RWPE1 (cell line): ENCODE measurements around the gene HFE.

Source experiments
- CTCF ChIA-PET: fragments of 350-600 bp; sonication (Branson Sonifier 250); formaldehyde crosslinking; extraction: SDS; loops from one replicate; lab custom pipeline; 2021; lab: Yijun Ruan, JAX
- POLR2A ChIA-PET: fragments of 400-600 bp; formaldehyde crosslinking; extraction: SDS; loops from one replicate; lab custom pipeline; 2020; ENCODE audit warnings: antibody characterized with exemption; ENCODE audit not compliant: low non-redundant PET; lab: Yijun Ruan, JAX
- DNase-seq: peaks from one replicate; pipeline ENCODE4 v3.0.0; 2012; ENCODE audit warnings: low spot score
- H3K27ac ChIP-seq: fragments of 450-650 bp; 2 replicates; pipeline ENCODE4 v1.5.1; 2017
- CTCF ChIP-seq: fragments of 450-650 bp; conservative IDR thresholded peaks from 2 replicates; pipeline ENCODE4 v1.5.1; 2017; ENCODE audit warnings: low read depth, mild to moderate bottlenecking

HFE gene

GRCh38 chr6:26086211-26086610 lies 1.0 kb upstream of the HFE start:
- DNase-seq, result no peak
- ChIA-PET POLR2A (no interaction called here), CTCF (interaction anchor here (2.3 kb wide), 1 partner anchor 11 kb away, joined by 11 read pairs; no protein-coding TSS in a partner anchor)
- no peak for TF ChIP-seq CTCF
- H3K27ac ChIP-seq, result no peak overlapping the region

GRCh38 chr6:26088344-26088743 lies 1.1 kb downstream of the HFE start:
- ChIA-PET CTCF (interaction anchor here (0.5 to 2.3 kb wide), 2 partner anchors 9 to 15 kb away, joined by 4 to 11 read pairs; no protein-coding TSS in a partner anchor), POLR2A (no interaction called here)
- DNase-seq, result no peak
- TF ChIP-seq CTCF, result no peak
- no peak overlapping the region for H3K27ac ChIP-seq

GRCh38 chr6:26089272-26089671 lies 2.0 kb downstream of the HFE start:
- ChIA-PET POLR2A (no interaction called here), CTCF (no interaction called here)
- DNase-seq, result no peak
- no peak overlapping the region for H3K27ac ChIP-seq
- no peak for TF ChIP-seq CTCF

- DNase-seq, result no peak
- ChIA-PET CTCF (interaction anchor here (0.7 kb wide), 2 partner anchors 302 to 320 kb away, joined by 3 to 5 read pairs; no protein-coding TSS in a partner anchor), POLR2A (no interaction called here)
- no peak overlapping the region for H3K27ac ChIP-seq
- TF ChIP-seq CTCF, result no peak
Measured at GRCh38 chr6:26092443-26092842, 5.2 kb downstream of the HFE start.

GRCh38 chr6:26094036-26094435 lies 6.8 kb downstream of the HFE start:
- ChIA-PET CTCF (interaction anchor here (0.6 to 1.5 kb wide), 3 partner anchors 8 to 29 kb away, joined by 3 to 5 read pairs (median 3); no protein-coding TSS in a partner anchor), POLR2A (no interaction called here)
- TF ChIP-seq CTCF, result no peak
- no peak overlapping the region for H3K27ac ChIP-seq
- no peak for DNase-seq

- POLR2A ChIA-PET, result no interaction called here
Measured at GRCh38 chr6:26097268-26097875, 10.1 kb downstream of the HFE start.

More at GRCh38 chr6:26097268-26097875, 10.1 kb downstream of the HFE start:
- DNase-seq, result peak; percentile 44
- H3K27ac ChIP-seq, result no peak overlapping the region
- CTCF ChIA-PET, result interaction anchor here (0.7 to 3.2 kb wide), 5 partner anchors 10 to 53 kb away, joined by 4 to 26 read pairs (median 11); partner anchors contain the start of gene HFE
- peak; percentile 78 for TF ChIP-seq CTCF
